NCI-H1417 (cell line): Measurements from ENCODE around the gene CCR2.

ENCODE experiments used
- DNase-seq, 3 experiments: peaks; one replicate each; lab custom pipeline; 2025; lab: John Stamatoyannopoulos, UW

CCR2 gene

GRCh38 chr3:46354984-46355383 lies 1.1 kb downstream of the CCR2 start:
- DNase-seq: no peak

DNA sequence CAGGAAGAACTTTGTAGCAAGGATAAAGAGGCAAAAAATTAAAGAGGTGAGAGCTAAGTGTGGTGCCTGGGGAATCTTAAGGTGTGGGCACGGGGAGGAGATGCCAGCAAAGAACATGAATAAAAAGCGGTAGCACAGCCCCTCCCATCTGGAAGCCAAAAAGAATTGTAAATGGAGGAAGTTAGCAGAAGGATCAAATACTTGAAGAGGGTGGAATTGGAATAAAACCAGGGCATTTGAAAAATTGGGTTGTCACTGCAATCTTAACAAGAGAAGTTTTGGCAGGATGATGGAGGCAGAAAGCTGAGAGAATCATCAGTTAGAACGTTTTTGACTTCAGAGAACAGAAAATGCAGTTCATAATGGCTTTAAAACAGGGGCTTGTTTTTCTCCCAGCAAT lies 2.4 kb downstream of the CCR2 start:
- no peak for DNase-seq

DNA sequence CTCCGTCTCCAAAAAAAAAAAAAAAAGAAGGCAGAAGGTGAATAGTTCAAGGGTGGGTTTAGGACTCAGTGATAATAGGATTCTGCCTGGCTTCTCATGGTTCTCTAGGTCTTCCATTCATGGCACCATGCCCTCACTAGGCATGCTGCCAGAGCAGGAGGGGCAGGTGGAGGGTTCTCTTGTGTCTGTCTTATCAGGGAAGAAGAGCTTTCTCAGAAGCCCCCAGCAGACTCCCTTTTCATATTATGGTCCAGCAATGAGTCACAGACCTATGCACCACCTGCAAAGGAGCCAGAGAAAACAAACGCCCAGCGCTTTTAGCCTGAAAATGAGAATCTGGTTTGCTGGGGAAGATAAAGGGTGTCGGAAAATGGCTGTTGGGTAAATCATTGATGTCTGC lies 3.0 kb downstream of the CCR2 start:
- DNase-seq: no peak

DNA sequence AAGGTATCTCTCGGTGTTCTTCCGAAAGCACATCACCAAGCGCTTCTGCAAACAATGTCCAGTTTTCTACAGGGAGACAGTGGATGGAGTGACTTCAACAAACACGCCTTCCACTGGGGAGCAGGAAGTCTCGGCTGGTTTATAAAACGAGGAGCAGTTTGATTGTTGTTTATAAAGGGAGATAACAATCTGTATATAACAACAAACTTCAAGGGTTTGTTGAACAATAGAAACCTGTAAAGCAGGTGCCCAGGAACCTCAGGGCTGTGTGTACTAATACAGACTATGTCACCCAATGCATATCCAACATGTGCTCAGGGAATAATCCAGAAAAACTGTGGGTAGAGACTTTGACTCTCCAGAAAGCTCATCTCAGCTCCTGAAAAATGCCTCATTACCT lies 4.6 kb downstream of the CCR2 start:
- no peak for DNase-seq

DNA sequence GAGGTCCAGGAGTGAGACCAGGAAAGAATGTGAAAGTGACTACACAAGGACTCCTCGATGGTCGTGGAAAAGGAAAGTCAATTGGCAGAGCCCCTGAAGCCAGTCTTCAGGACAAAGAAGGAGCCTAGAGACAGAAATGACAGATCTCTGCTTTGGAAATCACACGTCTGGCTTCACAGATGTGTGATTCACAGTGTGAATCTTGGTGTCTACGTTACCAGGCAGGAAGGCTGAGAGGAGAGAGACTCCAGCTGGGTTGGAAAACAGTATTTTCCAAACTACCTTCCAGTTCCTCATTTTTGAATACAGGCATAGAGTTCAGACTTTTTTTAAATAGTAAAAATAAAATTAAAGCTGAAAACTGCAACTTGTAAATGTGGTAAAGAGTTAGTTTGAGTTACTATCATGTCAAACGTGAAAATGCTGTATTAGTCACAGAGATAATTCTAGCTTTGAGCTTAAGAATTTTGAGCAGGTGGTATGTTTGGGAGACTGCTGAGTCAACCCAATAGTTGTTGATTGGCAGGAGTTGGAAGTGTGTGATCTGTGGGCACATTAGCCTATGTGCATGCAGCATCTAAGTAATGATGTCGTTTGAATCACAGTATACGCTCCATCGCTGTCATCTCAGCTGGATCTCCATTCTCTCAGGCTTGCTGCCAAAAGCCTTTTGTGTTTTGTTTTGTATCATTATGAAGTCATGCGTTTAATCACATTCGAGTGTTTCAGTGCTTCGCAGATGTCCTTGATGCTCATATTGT lies 6.0 kb downstream of the CCR2 start:
- peak; percentile 63 to 90 (median 67) for DNase-seq

- DNase-seq: no peak
Measured at GRCh38 chr3:46360907-46361306, 7.0 kb downstream of the CCR2 start.

DNA sequence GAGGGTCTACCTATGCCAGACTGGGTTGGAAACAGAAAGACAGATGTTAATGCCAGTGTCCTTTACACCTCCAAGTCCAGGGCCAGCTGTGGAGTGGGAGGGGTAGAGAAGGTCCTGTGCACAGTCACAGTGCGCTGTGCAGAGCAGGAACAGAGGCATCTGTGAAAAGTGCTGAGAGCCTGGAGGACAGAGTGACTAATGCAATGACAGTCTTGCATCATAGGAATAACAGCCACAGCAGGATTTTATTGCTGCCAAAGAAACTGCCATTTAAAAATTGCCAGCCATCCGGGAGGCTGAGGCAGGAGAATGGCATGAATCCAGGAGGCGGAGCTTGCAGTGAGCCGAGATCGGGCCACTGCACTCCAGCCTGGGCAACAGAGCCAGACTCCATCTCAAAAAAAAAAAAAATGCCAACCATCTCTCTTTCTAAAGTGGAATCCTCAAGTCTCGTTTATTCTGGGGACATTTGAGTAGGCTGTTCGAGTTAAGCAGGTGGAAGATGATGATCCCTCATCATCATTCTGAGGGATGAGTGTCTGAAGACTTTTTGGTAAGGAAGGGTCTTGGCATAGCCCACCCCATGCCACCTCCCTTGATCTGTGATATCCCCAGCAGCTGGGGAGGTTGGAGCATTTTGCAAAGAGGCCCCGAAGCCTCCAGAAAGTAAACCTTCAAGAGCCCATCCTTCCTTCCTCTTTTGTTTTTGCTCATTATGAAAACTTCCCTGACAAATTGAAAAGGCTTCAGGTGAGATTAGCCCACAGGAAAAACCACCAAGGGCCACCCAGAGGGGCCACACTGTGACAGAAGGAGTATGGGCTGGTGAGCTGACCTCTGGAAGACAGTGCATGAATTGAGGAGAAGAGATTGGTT lies 7.7 kb downstream of the CCR2 start:
- no peak for DNase-seq

DNA sequence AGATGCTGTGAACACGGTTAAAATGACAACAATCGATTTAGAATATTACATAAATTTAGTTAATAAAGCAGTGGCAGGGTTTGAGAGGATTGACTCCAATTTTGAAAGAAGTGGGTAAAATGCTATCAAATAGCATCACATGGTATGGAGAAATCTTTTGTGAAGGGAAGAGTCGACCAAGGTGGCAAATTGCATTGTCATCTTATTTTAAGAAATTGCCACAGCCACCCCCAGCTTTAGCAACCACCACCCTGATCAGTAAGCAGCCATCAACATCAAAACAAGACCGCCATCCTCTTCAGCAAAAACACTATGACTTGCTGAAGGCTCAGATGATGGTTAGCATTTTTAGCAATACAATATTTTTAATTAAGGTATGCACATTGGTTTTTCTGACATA lies 11.1 kb downstream of the CCR2 start:
- no peak for DNase-seq

GRCh38 chr3:46365737-46366524 lies 12.0 kb downstream of the CCR2 start:
- no peak for DNase-seq

DNA sequence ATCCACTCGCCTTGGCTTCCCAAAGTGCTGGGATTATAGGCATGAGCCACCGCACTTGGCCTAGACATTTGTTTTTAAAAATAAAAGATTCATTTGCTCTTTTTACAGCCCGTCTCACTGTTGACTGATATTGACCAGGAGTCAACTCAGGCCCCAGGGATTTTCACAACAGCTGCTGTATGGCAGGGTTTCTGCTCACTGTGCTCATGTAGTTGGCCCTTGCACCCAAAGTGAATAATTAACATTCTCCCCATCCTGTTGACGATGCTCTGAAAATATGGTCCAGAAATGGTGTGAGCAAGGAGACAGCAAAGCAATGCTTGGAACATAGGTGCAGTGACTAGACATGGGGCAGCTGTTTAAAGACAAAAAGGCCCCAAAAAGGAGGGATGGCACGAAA lies 13.9 kb downstream of the CCR2 start:
- no peak for DNase-seq

DNA sequence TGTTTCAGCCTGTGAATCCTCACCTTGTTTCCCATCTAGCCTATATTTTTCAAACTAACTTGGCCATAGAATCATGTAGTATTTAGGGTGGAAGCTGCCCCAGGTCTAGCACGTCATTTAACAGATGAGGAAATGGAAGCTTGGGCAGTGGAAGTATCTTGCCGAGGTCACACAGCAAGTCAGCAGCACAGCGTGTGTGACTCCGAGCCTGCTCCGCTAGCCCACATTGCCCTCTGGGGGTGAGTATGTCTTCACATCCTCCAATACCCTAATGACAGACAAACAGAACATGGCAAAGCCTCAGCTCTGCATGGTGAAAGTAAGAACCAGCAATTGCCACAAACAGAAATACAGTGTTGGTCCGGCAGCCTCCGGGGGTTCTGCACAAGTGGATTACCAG lies 14.7 kb downstream of the CCR2 start:
- DNase-seq: peak in 1 of 3 experiments; percentile 4

DNA sequence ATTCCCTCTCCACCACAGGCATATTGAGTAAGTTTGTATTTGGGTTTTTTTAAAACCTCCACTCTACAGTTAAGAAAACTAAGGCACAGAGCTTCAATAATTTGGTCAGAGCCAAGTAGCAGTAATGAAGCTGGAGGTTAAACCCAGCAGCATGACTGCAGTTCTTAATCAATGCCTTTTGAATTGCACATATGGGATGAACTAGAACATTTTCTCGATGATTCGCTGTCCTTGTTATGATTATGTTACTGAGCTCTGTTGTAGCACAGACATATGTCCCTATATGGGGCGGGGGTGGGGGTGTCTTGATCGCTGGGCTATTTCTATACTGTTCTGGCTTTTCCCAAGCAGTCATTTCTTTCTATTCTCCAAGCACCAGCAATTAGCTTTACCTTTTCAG lies 15.2 kb downstream of the CCR2 start:
- no peak for DNase-seq

DNA sequence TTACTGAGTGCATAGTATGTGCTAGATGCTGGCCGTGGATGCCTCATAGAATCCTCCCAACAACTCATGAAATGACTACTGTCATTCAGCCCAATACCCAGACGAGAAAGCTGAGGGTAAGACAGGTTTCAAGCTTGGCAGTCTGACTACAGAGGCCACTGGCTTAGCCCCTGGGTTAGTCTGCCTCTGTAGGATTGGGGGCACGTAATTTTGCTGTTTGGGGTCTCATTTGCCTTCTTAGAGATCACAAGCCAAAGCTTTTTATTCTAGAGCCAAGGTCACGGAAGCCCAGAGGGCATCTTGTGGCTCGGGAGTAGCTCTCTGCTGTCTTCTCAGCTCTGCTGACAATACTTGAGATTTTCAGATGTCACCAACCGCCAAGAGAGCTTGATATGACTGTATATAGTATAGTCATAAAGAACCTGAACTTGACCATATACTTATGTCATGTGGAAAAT lies 15.8 kb downstream of the CCR2 start:
- no peak for DNase-seq

- no peak for DNase-seq
Measured at GRCh38 chr3:46370839-46371518, 17.1 kb downstream of the CCR2 start, which contains the start of gene CCR5. Gene CCR5 (plus strand): TSS chr3:46370946. CDS start chr3:46372903, 1,957 bp downstream.

DNA sequence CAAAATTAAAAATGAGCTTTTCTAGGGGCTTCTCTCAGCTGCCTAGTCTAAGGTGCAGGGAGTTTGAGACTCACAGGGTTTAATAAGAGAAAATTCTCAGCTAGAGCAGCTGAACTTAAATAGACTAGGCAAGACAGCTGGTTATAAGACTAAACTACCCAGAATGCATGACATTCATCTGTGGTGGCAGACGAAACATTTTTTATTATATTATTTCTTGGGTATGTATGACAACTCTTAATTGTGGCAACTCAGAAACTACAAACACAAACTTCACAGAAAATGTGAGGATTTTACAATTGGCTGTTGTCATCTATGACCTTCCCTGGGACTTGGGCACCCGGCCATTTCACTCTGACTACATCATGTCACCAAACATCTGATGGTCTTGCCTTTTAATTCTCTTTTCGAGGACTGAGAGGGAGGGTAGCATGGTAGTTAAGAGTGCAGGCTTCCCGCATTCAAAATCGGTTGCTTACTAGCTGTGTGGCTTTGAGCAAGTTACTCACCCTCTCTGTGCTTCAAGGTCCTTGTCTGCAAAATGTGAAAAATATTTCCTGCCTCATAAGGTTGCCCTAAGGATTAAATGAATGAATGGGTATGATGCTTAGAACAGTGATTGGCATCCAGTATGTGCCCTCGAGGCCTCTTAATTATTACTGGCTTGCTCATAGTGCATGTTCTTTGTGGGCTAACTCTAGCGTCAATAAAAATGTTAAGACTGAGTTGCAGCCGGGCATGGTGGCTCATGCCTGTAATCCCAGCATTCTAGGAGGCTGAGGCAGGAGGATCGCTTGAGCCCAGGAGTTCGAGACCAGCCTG lies 17.8 kb downstream of the CCR2 start:
- no peak for DNase-seq

DNA sequence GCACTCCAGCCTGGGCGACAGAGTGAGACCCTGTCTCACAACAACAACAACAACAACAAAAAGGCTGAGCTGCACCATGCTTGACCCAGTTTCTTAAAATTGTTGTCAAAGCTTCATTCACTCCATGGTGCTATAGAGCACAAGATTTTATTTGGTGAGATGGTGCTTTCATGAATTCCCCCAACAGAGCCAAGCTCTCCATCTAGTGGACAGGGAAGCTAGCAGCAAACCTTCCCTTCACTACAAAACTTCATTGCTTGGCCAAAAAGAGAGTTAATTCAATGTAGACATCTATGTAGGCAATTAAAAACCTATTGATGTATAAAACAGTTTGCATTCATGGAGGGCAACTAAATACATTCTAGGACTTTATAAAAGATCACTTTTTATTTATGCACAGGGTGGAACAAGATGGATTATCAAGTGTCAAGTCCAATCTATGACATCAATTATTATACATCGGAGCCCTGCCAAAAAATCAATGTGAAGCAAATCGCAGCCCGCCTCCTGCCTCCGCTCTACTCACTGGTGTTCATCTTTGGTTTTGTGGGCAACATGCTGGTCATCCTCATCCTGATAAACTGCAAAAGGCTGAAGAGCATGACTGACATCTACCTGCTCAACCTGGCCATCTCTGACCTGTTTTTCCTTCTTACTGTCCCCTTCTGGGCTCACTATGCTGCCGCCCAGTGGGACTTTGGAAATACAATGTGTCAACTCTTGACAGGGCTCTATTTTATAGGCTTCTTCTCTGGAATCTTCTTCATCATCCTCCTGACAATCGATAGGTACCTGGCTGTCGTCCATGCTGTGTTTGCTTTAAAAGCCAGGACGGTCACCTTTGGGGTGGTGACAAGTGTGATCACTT lies 18.8 kb downstream of the CCR2 start:
- DNase-seq: peak in 1 of 3 experiments; percentile 3

DNA sequence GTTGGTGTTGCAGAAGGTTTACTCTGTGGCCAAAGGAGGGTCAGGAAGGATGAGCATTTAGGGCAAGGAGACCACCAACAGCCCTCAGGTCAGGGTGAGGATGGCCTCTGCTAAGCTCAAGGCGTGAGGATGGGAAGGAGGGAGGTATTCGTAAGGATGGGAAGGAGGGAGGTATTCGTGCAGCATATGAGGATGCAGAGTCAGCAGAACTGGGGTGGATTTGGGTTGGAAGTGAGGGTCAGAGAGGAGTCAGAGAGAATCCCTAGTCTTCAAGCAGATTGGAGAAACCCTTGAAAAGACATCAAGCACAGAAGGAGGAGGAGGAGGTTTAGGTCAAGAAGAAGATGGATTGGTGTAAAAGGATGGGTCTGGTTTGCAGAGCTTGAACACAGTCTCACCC lies 20.8 kb downstream of the CCR2 start:
- DNase-seq: no peak

DNA sequence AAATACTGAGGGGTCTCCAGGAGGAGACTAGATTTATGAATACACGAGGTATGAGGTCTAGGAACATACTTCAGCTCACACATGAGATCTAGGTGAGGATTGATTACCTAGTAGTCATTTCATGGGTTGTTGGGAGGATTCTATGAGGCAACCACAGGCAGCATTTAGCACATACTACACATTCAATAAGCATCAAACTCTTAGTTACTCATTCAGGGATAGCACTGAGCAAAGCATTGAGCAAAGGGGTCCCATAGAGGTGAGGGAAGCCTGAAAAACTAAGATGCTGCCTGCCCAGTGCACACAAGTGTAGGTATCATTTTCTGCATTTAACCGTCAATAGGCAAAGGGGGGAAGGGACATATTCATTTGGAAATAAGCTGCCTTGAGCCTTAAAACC lies 21.3 kb downstream of the CCR2 start:
- DNase-seq: no peak

GRCh38 chr3:46375814-46376213 lies 21.9 kb downstream of the CCR2 start:
- no peak for DNase-seq

DNA sequence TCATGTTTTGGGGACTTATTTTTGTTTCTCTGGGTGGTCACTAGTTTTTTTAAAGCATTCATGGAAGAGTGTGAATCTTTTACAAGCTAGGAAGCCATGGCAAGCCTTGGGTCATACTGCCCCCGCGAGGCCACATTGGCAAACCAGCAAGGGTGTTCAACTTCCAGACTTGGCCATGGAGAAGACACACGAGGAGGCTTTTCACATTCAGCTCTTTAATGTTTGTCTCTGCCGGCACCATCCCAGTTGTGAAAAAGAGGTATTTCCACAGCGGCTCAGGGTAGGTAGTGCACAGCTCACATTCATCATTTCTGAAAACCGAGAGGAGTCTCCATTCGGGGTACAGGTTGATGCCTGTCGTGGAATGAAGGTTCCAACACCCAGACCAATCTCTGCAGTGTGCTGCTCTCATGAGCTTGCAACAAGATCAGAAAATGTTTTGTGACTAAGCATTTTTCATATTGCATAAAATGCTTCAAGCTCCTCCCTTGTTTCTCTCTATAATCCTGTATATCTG lies 24.6 kb downstream of the CCR2 start:
- peak in 2 of 3 experiments; percentile 3 to 7 for DNase-seq
